Panc1 (cell line): Measurements from ENCODE around the gene CEP95. TPM values are rescaled to one million over a fixed set of nuclear protein-coding genes. Genes with fewer than 3 reads are reported as not detected.

Experiments used
- ATAC-seq: fragments of 200-7000 bp; cut with Tn5 transposase; 2 replicates; pipeline ENCODE4 v1.9.1; 2020; ENCODE audit warnings: mild to moderate bottlenecking, moderate library complexity
- BruUV-seq: library from RNA; stranded (reverse); fragments of 400-500 nt; replicated peaks from 2 replicates; lab custom pipeline; 2021; lab: Mats Ljungman, UMichigan
- CTCF ChIA-PET: fragments of 300-600 bp; sonication (Branson Sonifier 250); formaldehyde crosslinking; loops from one replicate; lab custom pipeline; 2022; ENCODE audit warnings: antibody characterized with exemption; lab: Charles Lee
- POLR2A ChIA-PET: fragments of 300-600 bp; sonication (Branson Sonifier 250); formaldehyde crosslinking; loops from one replicate; lab custom pipeline; 2022; ENCODE audit warnings: antibody characterized with exemption; lab: Charles Lee
- DNase-seq: peaks from one replicate; pipeline ENCODE4 v3.0.0-alpha.2; 2010; ENCODE audit warnings: low read depth, low spot score
- H3K27ac ChIP-seq: 2 replicates; pipeline ENCODE4 v1.5.1; 2011; ENCODE audit warnings: mild to moderate bottlenecking, low read length, inconsistent platforms
- H3K27me3 ChIP-seq: fragments of 200-500 bp; sonication (Bioruptor generic); 2 replicates; pipeline ENCODE4 v1.6.0; 2014; ENCODE audit warnings: low read length, inconsistent platforms; ENCODE audit not compliant: control insufficient read depth, insufficient read depth
- H3K36me3 ChIP-seq: fragments of 200-500 bp; sonication (Bioruptor generic); 2 replicates; pipeline ENCODE4 v1.5.1; 2014; ENCODE audit warnings: inconsistent platforms, mild to moderate bottlenecking, low read length, moderate library complexity; ENCODE audit not compliant: control insufficient read depth, insufficient read depth
- H3K4me1 ChIP-seq: 2 replicates; pipeline ENCODE4 v1.5.1; 2011; ENCODE audit warnings: inconsistent platforms, mild to moderate bottlenecking, low read length, moderate library complexity; ENCODE audit not compliant: control insufficient read depth, insufficient read depth
- H3K4me3 ChIP-seq, 2 experiments: 2 replicates each; pipeline ENCODE4 v1.5.1; 2011 to 2012; ENCODE audit warnings: low read depth in 2 of 2, low read length in 2 of 2, mild to moderate bottlenecking in 2 of 2, inconsistent platforms in 1 of 2, moderate library complexity in 1 of 2
- H3K9me3 ChIP-seq: fragments of 200-500 bp; sonication (Bioruptor generic); 2 replicates; pipeline ENCODE4 v1.5.1; 2014; ENCODE audit warnings: low read depth, mild to moderate bottlenecking, inconsistent platforms, low read length, moderate library complexity; ENCODE audit not compliant: control insufficient read depth, insufficient read depth
- POLR2AphosphoS5 ChIP-seq: IDR thresholded peaks from 2 replicates; pipeline ENCODE4 v1.6.1; 2012; ENCODE audit warnings: mild to moderate bottlenecking, low read depth, low read length, moderate library complexity
- SIN3A ChIP-seq: IDR thresholded peaks from 2 replicates; pipeline ENCODE4 v1.6.1; 2012; ENCODE audit warnings: low read depth, mild to moderate bottlenecking, low read length, moderate library complexity, borderline replicate concordance; ENCODE audit not compliant: insufficient read depth
- TCF7L2 ChIP-seq: IDR thresholded peaks from 2 replicates; pipeline ENCODE4 v1.6.1; 2011; ENCODE audit warnings: mild to moderate bottlenecking, low read depth, low read length, inconsistent platforms
- in situ Hi-C: cut with HindIII; loops from 2 replicates; pipeline ENCODE4 v1.10.0; 2016; ENCODE audit warnings: low sequenced_read_pairs, low pct_unique_long_range_greater_than_20kb
- intact Hi-C: fragments of 100-400 bp; cut with micrococcal nuclease; formaldehyde crosslinking; loops from one replicate; pipeline ENCODE4 v1.10.0; 2022; ENCODE audit not compliant: unreplicated experiment
- total RNA-seq: library from RNA; stranded (reverse); gene quantifications from one replicate; pipeline ENCODE4 v1.2.1, GENCODE V29; 2021; ENCODE audit not compliant: unreplicated experiment
- TF ChIP-seq, protein P1 (sequence below), 2 experiments: IDR thresholded peaks; 2 replicates each; pipeline ENCODE4 v1.6.1; 2011 to 2012; ENCODE audit warnings: low read depth in 2 of 2, control low read depth in 1 of 2, low read length in 1 of 2, mild to moderate bottlenecking in 1 of 2, moderate library complexity in 1 of 2; ENCODE audit not compliant: insufficient read depth in 1 of 2
- TF ChIP-seq, protein P2 (sequence below): fragments of 450-650 bp; IDR thresholded peaks from 2 replicates; pipeline ENCODE4 v1.5.1; 2017; ENCODE audit warnings: mild to moderate bottlenecking

CEP95 gene
- total RNA-seq, 1 experiment from 2014 or later = 23.2 TPM

DNA sequence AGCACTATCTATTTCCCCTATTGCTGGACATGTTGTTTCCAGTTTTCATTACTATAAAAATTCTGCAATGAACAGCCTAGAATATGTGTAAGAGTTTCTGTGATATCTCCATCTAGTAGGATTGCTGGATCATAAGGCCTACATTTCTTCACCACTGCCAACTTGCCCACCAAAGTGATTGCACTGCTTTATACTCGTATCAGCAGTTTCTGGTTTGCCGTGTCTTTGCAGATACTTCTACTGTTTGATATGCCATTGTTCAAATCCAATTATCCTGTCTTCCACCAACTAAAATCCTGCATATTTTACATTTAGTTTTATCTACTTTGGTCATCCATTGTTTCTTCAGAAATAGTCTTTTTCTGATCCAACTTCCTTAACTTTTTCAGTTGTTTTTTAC, 21.1 kb downstream of the CEP95 start:
- intact Hi-C loops = no loop called here
- BruUV-seq = no TSS peak
- POLR2A ChIA-PET = no interaction called here

DNA sequence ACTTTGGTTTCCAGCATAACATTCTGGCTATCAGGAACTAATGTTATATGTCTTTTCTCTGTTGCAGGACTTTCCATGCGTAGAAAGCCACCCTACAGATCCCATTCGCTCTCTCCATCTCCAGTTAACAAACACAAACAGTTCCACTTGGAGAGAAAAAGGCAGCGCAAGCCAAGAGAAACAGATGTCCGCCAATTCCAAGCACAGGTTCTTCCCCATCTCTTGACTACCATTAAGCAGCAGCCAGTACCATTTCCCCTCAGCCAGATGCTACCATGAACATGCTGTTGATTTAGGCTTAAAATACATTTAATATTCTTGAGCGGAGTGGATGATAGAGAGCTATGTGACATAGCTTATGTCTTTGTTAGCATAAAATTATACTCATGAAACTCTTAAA, 22.4 kb downstream of the CEP95 start:
- H3K27ac ChIP-seq = no peak overlapping the region
- H3K27me3 ChIP-seq = no peaks in the 10 kb centered on the region
- TF ChIP-seq, protein P1, sequence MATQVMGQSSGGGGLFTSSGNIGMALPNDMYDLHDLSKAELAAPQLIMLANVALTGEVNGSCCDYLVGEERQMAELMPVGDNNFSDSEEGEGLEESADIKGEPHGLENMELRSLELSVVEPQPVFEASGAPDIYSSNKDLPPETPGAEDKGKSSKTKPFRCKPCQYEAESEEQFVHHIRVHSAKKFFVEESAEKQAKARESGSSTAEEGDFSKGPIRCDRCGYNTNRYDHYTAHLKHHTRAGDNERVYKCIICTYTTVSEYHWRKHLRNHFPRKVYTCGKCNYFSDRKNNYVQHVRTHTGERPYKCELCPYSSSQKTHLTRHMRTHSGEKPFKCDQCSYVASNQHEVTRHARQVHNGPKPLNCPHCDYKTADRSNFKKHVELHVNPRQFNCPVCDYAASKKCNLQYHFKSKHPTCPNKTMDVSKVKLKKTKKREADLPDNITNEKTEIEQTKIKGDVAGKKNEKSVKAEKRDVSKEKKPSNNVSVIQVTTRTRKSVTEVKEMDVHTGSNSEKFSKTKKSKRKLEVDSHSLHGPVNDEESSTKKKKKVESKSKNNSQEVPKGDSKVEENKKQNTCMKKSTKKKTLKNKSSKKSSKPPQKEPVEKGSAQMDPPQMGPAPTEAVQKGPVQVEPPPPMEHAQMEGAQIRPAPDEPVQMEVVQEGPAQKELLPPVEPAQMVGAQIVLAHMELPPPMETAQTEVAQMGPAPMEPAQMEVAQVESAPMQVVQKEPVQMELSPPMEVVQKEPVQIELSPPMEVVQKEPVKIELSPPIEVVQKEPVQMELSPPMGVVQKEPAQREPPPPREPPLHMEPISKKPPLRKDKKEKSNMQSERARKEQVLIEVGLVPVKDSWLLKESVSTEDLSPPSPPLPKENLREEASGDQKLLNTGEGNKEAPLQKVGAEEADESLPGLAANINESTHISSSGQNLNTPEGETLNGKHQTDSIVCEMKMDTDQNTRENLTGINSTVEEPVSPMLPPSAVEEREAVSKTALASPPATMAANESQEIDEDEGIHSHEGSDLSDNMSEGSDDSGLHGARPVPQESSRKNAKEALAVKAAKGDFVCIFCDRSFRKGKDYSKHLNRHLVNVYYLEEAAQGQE (IDR thresholded peaks at IDR 0.05; ENCODE audit: insufficient read depth in 1 of 2, low read depth in 2 of 2, low read length in 1 of 2) = no peak
- no peak for TF ChIP-seq POLR2AphosphoS5
- TF ChIP-seq TCF7L2 = no peak
- no peak for TF ChIP-seq SIN3A
- DNase-seq (no peak), ATAC-seq (no peak)
- ChIA-PET CTCF (no interaction called here), POLR2A (no interaction called here)
- no peaks in the 10 kb centered on the region for H3K9me3 ChIP-seq
- H3K4me3 ChIP-seq = no peak overlapping the region
- intact Hi-C loops = no loop called here
- BruUV-seq = no TSS peak
- H3K4me1 ChIP-seq = no peaks in the 10 kb centered on the region
- peaks cover 30% of the 10 kb centered on the region for H3K36me3 ChIP-seq
- in situ Hi-C loops = no loop called here

More for the DNA sequence above, 21.1 kb downstream of the CEP95 start:
- no peak for DNase-seq
- H3K27me3 ChIP-seq = no peaks in the 10 kb centered on the region
- peaks cover 33% of the 10 kb centered on the region for H3K36me3 ChIP-seq
- TF ChIP-seq, protein P2, sequence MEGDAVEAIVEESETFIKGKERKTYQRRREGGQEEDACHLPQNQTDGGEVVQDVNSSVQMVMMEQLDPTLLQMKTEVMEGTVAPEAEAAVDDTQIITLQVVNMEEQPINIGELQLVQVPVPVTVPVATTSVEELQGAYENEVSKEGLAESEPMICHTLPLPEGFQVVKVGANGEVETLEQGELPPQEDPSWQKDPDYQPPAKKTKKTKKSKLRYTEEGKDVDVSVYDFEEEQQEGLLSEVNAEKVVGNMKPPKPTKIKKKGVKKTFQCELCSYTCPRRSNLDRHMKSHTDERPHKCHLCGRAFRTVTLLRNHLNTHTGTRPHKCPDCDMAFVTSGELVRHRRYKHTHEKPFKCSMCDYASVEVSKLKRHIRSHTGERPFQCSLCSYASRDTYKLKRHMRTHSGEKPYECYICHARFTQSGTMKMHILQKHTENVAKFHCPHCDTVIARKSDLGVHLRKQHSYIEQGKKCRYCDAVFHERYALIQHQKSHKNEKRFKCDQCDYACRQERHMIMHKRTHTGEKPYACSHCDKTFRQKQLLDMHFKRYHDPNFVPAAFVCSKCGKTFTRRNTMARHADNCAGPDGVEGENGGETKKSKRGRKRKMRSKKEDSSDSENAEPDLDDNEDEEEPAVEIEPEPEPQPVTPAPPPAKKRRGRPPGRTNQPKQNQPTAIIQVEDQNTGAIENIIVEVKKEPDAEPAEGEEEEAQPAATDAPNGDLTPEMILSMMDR = no peak
- TF ChIP-seq SIN3A = no peak
- TF ChIP-seq TCF7L2 = no peak
- no peaks in the 10 kb centered on the region for H3K9me3 ChIP-seq
- no peak for ATAC-seq
- H3K27ac ChIP-seq = no peak overlapping the region
- CTCF ChIA-PET = no interaction called here
- H3K4me3 ChIP-seq = no peak overlapping the region
- in situ Hi-C loops = no loop called here
- no peaks in the 10 kb centered on the region for H3K4me1 ChIP-seq

DNA sequence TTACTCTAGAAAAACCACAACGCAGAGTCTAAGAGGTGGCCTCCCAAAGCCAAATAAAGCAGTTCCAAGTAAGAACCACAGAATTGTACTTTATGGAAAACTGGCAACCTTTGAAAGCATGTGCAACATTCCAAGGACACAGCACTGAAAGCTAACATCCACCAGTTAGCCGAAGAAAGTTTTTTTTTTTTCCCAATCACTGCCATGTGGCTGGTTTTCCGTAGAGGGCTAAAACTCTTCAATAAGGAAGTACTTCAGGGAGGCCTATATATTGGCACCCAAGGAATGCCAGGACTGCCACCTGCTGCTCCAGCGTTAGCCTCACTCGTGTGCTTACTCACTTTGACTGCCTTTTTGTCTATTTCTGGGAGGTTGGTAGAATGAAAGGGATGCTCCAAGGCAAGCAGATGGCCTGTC, 25.2 kb downstream of the CEP95 start:
- Histone ChIP-seq H3K4me3 (no peak overlapping the region), H3K36me3 (peaks cover 23% of the 10 kb centered on the region), H3K9me3 (no peaks in the 10 kb centered on the region), H3K4me1 (no peaks in the 10 kb centered on the region), H3K27ac (no peak overlapping the region), H3K27me3 (no peaks in the 10 kb centered on the region)
- no peak for DNase-seq
- no TSS peak for BruUV-seq
- ATAC-seq = no peak
- in situ Hi-C loops = no loop called here
- intact Hi-C loops = no loop called here
- CTCF ChIA-PET = no interaction called here
- POLR2A ChIA-PET = no interaction called here
- TF ChIP-seq, protein P2 = no peak
- TF ChIP-seq, protein P1 (IDR thresholded peaks at IDR 0.05; ENCODE audit: insufficient read depth in 1 of 2, low read depth in 2 of 2, low read length in 1 of 2) = no peak
- TF ChIP-seq POLR2AphosphoS5 (no peak), SIN3A (no peak), TCF7L2 (no peak)
